Astrocyte (in vitro differentiated cells and primary cell): ENCODE measurements around the gene SLC35C1. TPM values are rescaled to one million over a fixed set of nuclear protein-coding genes. Genes with fewer than 3 reads are reported as not detected.

Source experiments
- DNase-seq: peaks from one replicate; pipeline ENCODE4 v3.0.0-alpha.2; 2010; ENCODE audit warnings: low read depth
- FAIRE-seq: peaks from 2 replicates; lab custom pipeline; 2011; peaks lifted over from hg19 to GRCh38; lab: Jason Lieb, UNC
- H2AFZ ChIP-seq: 2 replicates; pipeline ENCODE4 v1.6.0; 2012; ENCODE audit warnings: low read depth, low read length, inconsistent platforms
- H3K27ac ChIP-seq: 2 replicates; pipeline ENCODE4 v1.5.1; 2011; ENCODE audit warnings: low read depth, low read length, inconsistent platforms
- H3K27me3 ChIP-seq: 2 replicates; pipeline ENCODE4 v1.6.0; 2011; ENCODE audit warnings: low read length, inconsistent platforms; ENCODE audit not compliant: insufficient read depth
- H3K36me3 ChIP-seq: 2 replicates; pipeline ENCODE4 v1.5.1; 2011; ENCODE audit warnings: low read length, inconsistent platforms; ENCODE audit not compliant: insufficient read depth
- H3K4me1 ChIP-seq: 2 replicates; pipeline ENCODE4 v1.5.1; 2011; ENCODE audit warnings: low read length, inconsistent platforms; ENCODE audit not compliant: insufficient read depth
- H3K4me2 ChIP-seq: 2 replicates; pipeline ENCODE4 v1.6.0; 2012; ENCODE audit warnings: low read length, inconsistent platforms
- H3K4me3 ChIP-seq: 2 replicates; pipeline ENCODE4 v1.5.1; 2011; ENCODE audit warnings: low read depth, mild to moderate bottlenecking, low read length, inconsistent platforms; ENCODE audit not compliant: insufficient read depth
- H3K79me2 ChIP-seq: 2 replicates; pipeline ENCODE4 v1.6.0; 2012; ENCODE audit warnings: mild to moderate bottlenecking, low read length, inconsistent platforms; ENCODE audit not compliant: insufficient read depth
- H3K9ac ChIP-seq: 2 replicates; pipeline ENCODE4 v1.6.0; 2012; ENCODE audit warnings: mild to moderate bottlenecking, low read length, inconsistent platforms
- H3K9me3 ChIP-seq: 2 replicates; pipeline ENCODE4 v1.5.1; 2012; ENCODE audit warnings: low read depth, mild to moderate bottlenecking, low read length, inconsistent platforms; ENCODE audit not compliant: insufficient read depth
- H4K20me1 ChIP-seq: 2 replicates; pipeline ENCODE4 v1.6.0; 2012; ENCODE audit warnings: low read length, inconsistent platforms; ENCODE audit not compliant: insufficient read depth
- H3K27ac Mint-ChIP-seq: one replicate; pipeline ENCODE4 v1.8.0; 2021; ENCODE audit warnings: mild to moderate bottlenecking, mixed read lengths; ENCODE audit not compliant: unreplicated experiment
- H3K27me3 Mint-ChIP-seq: one replicate; pipeline ENCODE4 v1.8.0; 2021; ENCODE audit warnings: low read depth, mixed read lengths; ENCODE audit not compliant: unreplicated experiment
- H3K36me3 Mint-ChIP-seq: one replicate; pipeline ENCODE4 v1.8.0; 2021; ENCODE audit warnings: low read depth, mixed read lengths; ENCODE audit not compliant: unreplicated experiment
- H3K4me1 Mint-ChIP-seq: one replicate; pipeline ENCODE4 v1.8.0; 2021; ENCODE audit warnings: low read depth, mixed read lengths; ENCODE audit not compliant: unreplicated experiment
- H3K4me3 Mint-ChIP-seq: one replicate; pipeline ENCODE4 v1.8.0; 2021; ENCODE audit warnings: mild to moderate bottlenecking, moderate library complexity, mixed read lengths; ENCODE audit not compliant: unreplicated experiment
- H3K9me3 Mint-ChIP-seq: one replicate; pipeline ENCODE4 v1.8.0; 2021; ENCODE audit warnings: mild to moderate bottlenecking, mixed read lengths; ENCODE audit not compliant: unreplicated experiment
- CTCF ChIP-seq: IDR thresholded peaks from 2 replicates; pipeline ENCODE4 v1.5.1; 2011; ENCODE audit warnings: low read depth, mild to moderate bottlenecking, inconsistent platforms, low read length, moderate library complexity; ENCODE audit not compliant: insufficient read depth
- EZH2 ChIP-seq: IDR thresholded peaks from 2 replicates; pipeline ENCODE4 v1.6.1; 2012; ENCODE audit warnings: mild to moderate bottlenecking, low read length, inconsistent platforms; ENCODE audit not compliant: insufficient read depth
- total RNA-seq: library from RNA; stranded (reverse); gene quantifications from 2 replicates; pipeline ENCODE4 v1.2.1, GENCODE V29; 2021

SLC35C1 gene
- total RNA-seq, 1 donor from 2014 or later, result 23.4 TPM

GRCh38 chr11:45774786-45775185, 30.2 kb upstream of the SLC35C1 start:
- no peaks in the 10 kb centered on the region for H3K79me2 ChIP-seq
- H2AFZ ChIP-seq, result no peak overlapping the region
- DNase-seq (no peak), FAIRE-seq (no peak)
- Mint-ChIP-seq H3K27ac (no peak overlapping the region), H3K4me1 (no peaks in the 10 kb centered on the region), H3K27me3 (peaks cover 63% of the 10 kb centered on the region), H3K4me3 (no peak overlapping the region), H3K36me3 (no peaks in the 10 kb centered on the region), H3K9me3 (no peaks in the 10 kb centered on the region)
- no peaks in the 10 kb centered on the region for H3K36me3 ChIP-seq
- TF ChIP-seq CTCF, result no peak
- TF ChIP-seq EZH2, result no peak
- no peaks in the 10 kb centered on the region for H3K9me3 ChIP-seq
- H3K9ac ChIP-seq, result no peak overlapping the region
- no peaks in the 10 kb centered on the region for H4K20me1 ChIP-seq
- H3K4me2 ChIP-seq, result no peak overlapping the region
- H3K27me3 ChIP-seq, result peaks cover 4% of the 10 kb centered on the region
- H3K4me3 ChIP-seq, result no peak overlapping the region
- no peaks in the 10 kb centered on the region for H3K4me1 ChIP-seq
- no peak overlapping the region for H3K27ac ChIP-seq

- Mint-ChIP-seq H3K4me1 (no peaks in the 10 kb centered on the region), H3K36me3 (no peaks in the 10 kb centered on the region), H3K4me3 (no peak overlapping the region), H3K9me3 (peaks cover 2% of the 10 kb centered on the region), H3K27ac (no peak overlapping the region), H3K27me3 (peaks cover 62% of the 10 kb centered on the region)
- DNase-seq (no peak), FAIRE-seq (no peak)
- H2AFZ ChIP-seq, result no peak overlapping the region
- H3K4me1 ChIP-seq, result no peaks in the 10 kb centered on the region
- H3K27ac ChIP-seq, result no peak overlapping the region
- H3K4me3 ChIP-seq, result no peak overlapping the region
- H3K79me2 ChIP-seq, result no peaks in the 10 kb centered on the region
- no peaks in the 10 kb centered on the region for H3K9me3 ChIP-seq
- no peaks in the 10 kb centered on the region for H4K20me1 ChIP-seq
- H3K4me2 ChIP-seq, result no peak overlapping the region
- TF ChIP-seq EZH2 (no peak), CTCF (no peak)
- H3K36me3 ChIP-seq, result no peaks in the 10 kb centered on the region
- H3K27me3 ChIP-seq, result peaks cover 2% of the 10 kb centered on the region
- no peak overlapping the region for H3K9ac ChIP-seq
These were observed 27.6 kb upstream of the SLC35C1 start for GRCh38 chr11:45777127-45777969.

DNA sequence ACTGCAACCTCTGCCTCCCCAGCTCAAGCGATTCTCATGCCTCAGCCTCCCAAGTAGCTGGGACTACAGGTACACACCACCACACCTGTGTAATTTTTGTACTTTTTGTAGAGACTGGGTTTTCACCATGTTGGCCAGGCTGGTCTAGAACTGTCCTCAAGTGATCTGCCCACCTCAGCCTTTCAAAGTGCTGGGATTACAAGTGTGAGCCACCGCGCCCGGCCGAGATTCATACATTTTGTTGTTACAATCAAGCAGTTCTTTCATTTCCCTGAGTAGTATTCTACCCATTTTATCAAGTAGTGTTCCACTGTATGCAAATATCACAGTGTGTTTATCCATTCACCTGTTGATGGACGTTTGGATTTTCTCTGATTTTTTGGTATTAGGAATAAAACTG, 26.6 kb upstream of the SLC35C1 start:
- Histone ChIP-seq H4K20me1 (no peaks in the 10 kb centered on the region), H3K4me2 (no peak overlapping the region), H3K36me3 (no peaks in the 10 kb centered on the region), H3K4me1 (no peaks in the 10 kb centered on the region), H3K79me2 (no peaks in the 10 kb centered on the region), H3K9ac (no peak overlapping the region), H3K27me3 (peaks cover 2% of the 10 kb centered on the region), H3K9me3 (no peaks in the 10 kb centered on the region), H3K27ac (no peak overlapping the region), H3K4me3 (no peak overlapping the region), H2AFZ (no peak overlapping the region)
- peaks cover 57% of the 10 kb centered on the region for H3K27me3 Mint-ChIP-seq
- no peaks in the 10 kb centered on the region for H3K36me3 Mint-ChIP-seq
- no peak for DNase-seq
- H3K4me3 Mint-ChIP-seq, result no peak overlapping the region
- no peak for FAIRE-seq
- H3K27ac Mint-ChIP-seq, result no peak overlapping the region
- no peaks in the 10 kb centered on the region for H3K4me1 Mint-ChIP-seq
- TF ChIP-seq EZH2, result no peak
- TF ChIP-seq CTCF, result no peak
- H3K9me3 Mint-ChIP-seq, result peaks cover 2% of the 10 kb centered on the region
